Measurements from ENCODE around the gene ADO.

Gene ADO

GRCh38 chr10:62819141-62819920, 14.8 kb downstream of the ADO start:
- H3K4me3 ChIP-seq (ENCODE audit: low read depth, low read length): no peak overlapping the region
- no peak for TF ChIP-seq CTCF (IDR thresholded peaks at IDR 0.05; ENCODE audit: low read depth, low read length)

- H3K4me3 ChIP-seq (ENCODE audit: low read depth, low read length): no peak overlapping the region
- TF ChIP-seq CTCF (IDR thresholded peaks at IDR 0.05; ENCODE audit: low read depth, low read length): no peak
These were observed 16.1 kb downstream of the ADO start for GRCh38 chr10:62820586-62820985.

GRCh38 chr10:62826273-62826672, 21.8 kb downstream of the ADO start:
- TF ChIP-seq CTCF (IDR thresholded peaks at IDR 0.05; ENCODE audit: low read depth, low read length): no peak
- no peak overlapping the region for H3K4me3 ChIP-seq (ENCODE audit: low read depth, low read length)

GRCh38 chr10:62829622-62830021, 25.1 kb downstream of the ADO start:
- no peak for TF ChIP-seq CTCF (IDR thresholded peaks at IDR 0.05; ENCODE audit: low read depth, low read length)

GRCh38 chr10:62830679-62831078, 26.2 kb downstream of the ADO start:
- no peak overlapping the region for H3K4me3 ChIP-seq (ENCODE audit: low read depth, low read length)
- TF ChIP-seq CTCF (IDR thresholded peaks at IDR 0.05; ENCODE audit: low read depth, low read length): no peak

More at GRCh38 chr10:62829622-62830021, 25.1 kb downstream of the ADO start:
- H3K4me3 ChIP-seq (ENCODE audit: low read depth, low read length): no peak overlapping the region

GRCh38 chr10:62831346-62831745, 26.8 kb downstream of the ADO start:
- H3K4me3 ChIP-seq (ENCODE audit: low read depth, low read length): no peak overlapping the region
- no peak for TF ChIP-seq CTCF (IDR thresholded peaks at IDR 0.05; ENCODE audit: low read depth, low read length)

GRCh38 chr10:62839590-62839989, 35.1 kb downstream of the ADO start:
- TF ChIP-seq CTCF (IDR thresholded peaks at IDR 0.05; ENCODE audit: low read depth, low read length): no peak
- no peak overlapping the region for H3K4me3 ChIP-seq (ENCODE audit: low read depth, low read length)

Data from WI38 (cell line).